ENCODE measurements around the gene NOSIP.

Gene NOSIP

DNA sequence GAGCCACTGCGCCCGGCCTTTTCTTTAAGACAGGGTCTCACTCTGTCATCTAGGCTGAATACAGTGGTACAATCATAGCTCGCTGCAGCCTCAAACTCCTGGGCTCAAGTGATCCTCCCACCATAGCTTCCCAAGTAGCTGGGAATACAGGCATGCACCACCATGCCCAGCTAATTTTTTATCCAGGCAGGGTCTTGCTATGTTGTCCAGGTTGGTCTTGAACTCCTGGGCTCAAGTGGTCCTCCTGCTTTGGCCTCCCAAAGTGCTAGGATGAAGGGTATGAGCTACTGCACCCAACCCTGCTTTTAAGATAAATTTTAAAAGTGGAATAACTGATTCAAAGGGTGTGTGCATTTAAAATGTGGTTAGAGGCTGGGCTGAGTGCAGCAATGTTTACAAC is 14.1 kb downstream of the NOSIP start:
- no peak overlapping the region for H3K27ac ChIP-seq (ENCODE audit: low read depth, low read length, poor library complexity, severe bottlenecking)
- H3K4me2 ChIP-seq (ENCODE audit: low read length) = no peak overlapping the region
- H3K9ac ChIP-seq (ENCODE audit: low read length) = no peak overlapping the region
- H3K36me3 ChIP-seq (ENCODE audit: insufficient read depth, low read length) = peaks cover 5% of the 10 kb centered on the region; the same call in 1 of the 2 replicates
- H3K4me3 ChIP-seq (ENCODE audit: low read depth, low read length, poor library complexity, severe bottlenecking) = no peak overlapping the region
- H3K9me3 ChIP-seq (ENCODE audit: low read length) = no peaks in the 10 kb centered on the region
- no peaks in the 10 kb centered on the region for H3K9me2 ChIP-seq (ENCODE audit: low read depth, low read length)
- no peaks in the 10 kb centered on the region for H3K27me3 ChIP-seq (ENCODE audit: insufficient read depth, low read length)
- H3K4me1 ChIP-seq (ENCODE audit: insufficient read depth, low read length, severe bottlenecking) = peaks cover 41% of the 10 kb centered on the region
- H3F3A ChIP-seq (ENCODE audit: insufficient read depth, low read length) = no peaks in the 10 kb centered on the region
- H2AFZ ChIP-seq (ENCODE audit: low read length) = no peak overlapping the region
- 0 out of 2 replicates have a peak, but pooled peaks cover 3% of the 10 kb centered on the region for H3K79me2 ChIP-seq (ENCODE audit: insufficient read depth, low read length)
- TF ChIP-seq, protein P1, sequence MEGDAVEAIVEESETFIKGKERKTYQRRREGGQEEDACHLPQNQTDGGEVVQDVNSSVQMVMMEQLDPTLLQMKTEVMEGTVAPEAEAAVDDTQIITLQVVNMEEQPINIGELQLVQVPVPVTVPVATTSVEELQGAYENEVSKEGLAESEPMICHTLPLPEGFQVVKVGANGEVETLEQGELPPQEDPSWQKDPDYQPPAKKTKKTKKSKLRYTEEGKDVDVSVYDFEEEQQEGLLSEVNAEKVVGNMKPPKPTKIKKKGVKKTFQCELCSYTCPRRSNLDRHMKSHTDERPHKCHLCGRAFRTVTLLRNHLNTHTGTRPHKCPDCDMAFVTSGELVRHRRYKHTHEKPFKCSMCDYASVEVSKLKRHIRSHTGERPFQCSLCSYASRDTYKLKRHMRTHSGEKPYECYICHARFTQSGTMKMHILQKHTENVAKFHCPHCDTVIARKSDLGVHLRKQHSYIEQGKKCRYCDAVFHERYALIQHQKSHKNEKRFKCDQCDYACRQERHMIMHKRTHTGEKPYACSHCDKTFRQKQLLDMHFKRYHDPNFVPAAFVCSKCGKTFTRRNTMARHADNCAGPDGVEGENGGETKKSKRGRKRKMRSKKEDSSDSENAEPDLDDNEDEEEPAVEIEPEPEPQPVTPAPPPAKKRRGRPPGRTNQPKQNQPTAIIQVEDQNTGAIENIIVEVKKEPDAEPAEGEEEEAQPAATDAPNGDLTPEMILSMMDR (IDR thresholded peaks at IDR 0.05; ENCODE audit: low read length) = no peak
- TF ChIP-seq EZH2 (IDR thresholded peaks at IDR 0.05; ENCODE audit: borderline replicate concordance, low read length) = no peak
- H4K20me1 ChIP-seq (ENCODE audit: insufficient read depth, low read length) = no peaks in the 10 kb centered on the region

DNA sequence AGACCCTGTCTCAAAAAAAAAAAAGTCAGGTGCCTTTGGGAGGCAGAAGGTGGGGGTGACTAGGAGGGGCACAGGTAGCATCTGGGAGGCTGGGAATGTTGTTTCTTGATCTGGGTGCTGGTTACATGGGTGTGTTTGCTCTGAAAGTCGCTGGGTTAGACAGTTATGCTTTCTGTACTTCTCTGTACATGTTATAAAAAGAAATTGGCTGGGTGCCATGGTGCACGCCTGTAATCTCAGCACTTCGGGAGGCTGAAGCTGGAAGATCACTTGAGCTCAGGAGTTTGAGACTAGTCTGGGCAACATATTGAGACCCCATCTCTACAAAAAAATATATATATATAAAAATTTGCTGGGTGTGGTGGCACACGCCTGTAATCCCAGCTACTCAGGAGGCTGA is 15.1 kb downstream of the NOSIP start:
- Histone ChIP-seq H3K36me3 (ENCODE audit: insufficient read depth, low read length) (peaks cover 5% of the 10 kb centered on the region), H3K4me3 (ENCODE audit: low read depth, low read length, poor library complexity, severe bottlenecking) (no peak overlapping the region), H3K27ac (ENCODE audit: low read depth, low read length, poor library complexity, severe bottlenecking) (peak overlapping the region; percentile 29), H3F3A (ENCODE audit: insufficient read depth, low read length) (no peaks in the 10 kb centered on the region), H3K9me3 (ENCODE audit: low read length) (no peaks in the 10 kb centered on the region), H3K27me3 (ENCODE audit: insufficient read depth, low read length) (no peaks in the 10 kb centered on the region), H3K9ac (ENCODE audit: low read length) (no peak overlapping the region), H4K20me1 (ENCODE audit: insufficient read depth, low read length) (no peaks in the 10 kb centered on the region), H2AFZ (ENCODE audit: low read length) (no peak overlapping the region), H3K79me2 (ENCODE audit: insufficient read depth, low read length) (0 out of 2 replicates have a peak, but pooled peaks cover 3% of the 10 kb centered on the region), H3K4me2 (ENCODE audit: low read length) (no peak overlapping the region), H3K4me1 (ENCODE audit: insufficient read depth, low read length, severe bottlenecking) (peaks cover 36% of the 10 kb centered on the region), H3K9me2 (ENCODE audit: low read depth, low read length) (no peaks in the 10 kb centered on the region)
- TF ChIP-seq, protein P1 (IDR thresholded peaks at IDR 0.05; ENCODE audit: low read length) = no peak
- TF ChIP-seq EZH2 (IDR thresholded peaks at IDR 0.05; ENCODE audit: borderline replicate concordance, low read length) = no peak

DNA sequence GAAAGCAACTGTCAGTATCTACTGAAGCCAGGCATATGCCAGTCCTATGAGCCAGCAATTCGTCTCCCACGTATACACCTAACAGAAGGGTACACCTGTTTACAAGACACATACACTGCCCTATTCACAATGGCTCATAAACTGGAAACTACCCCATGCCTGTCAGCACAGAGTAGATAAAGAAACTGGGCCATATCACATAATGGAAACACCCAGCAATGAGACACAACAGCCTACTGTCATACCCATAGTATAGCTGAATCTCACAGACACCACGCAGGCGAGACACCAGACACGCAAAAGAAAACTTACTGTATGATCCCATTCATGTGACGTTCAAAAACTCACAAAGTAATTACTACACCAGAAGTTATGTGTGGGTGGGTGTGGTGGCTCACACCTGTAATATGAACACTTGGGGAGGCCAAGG is 15.7 kb downstream of the NOSIP start:
- H3K79me2 ChIP-seq (ENCODE audit: insufficient read depth, low read length) = 0 out of 2 replicates have a peak, but pooled peaks cover 3% of the 10 kb centered on the region
- no peak overlapping the region for H3K4me2 ChIP-seq (ENCODE audit: low read length)

More for the DNA sequence above, 15.7 kb downstream of the NOSIP start:
- TF ChIP-seq EZH2 (IDR thresholded peaks at IDR 0.05; ENCODE audit: borderline replicate concordance, low read length) = no peak
- TF ChIP-seq, protein P1 (IDR thresholded peaks at IDR 0.05; ENCODE audit: low read length) = no peak
- Histone ChIP-seq H3K9me3 (ENCODE audit: low read length) (no peaks in the 10 kb centered on the region), H4K20me1 (ENCODE audit: insufficient read depth, low read length) (no peaks in the 10 kb centered on the region), H3K36me3 (ENCODE audit: insufficient read depth, low read length) (peaks cover 5% of the 10 kb centered on the region), H3K9me2 (ENCODE audit: low read depth, low read length) (no peaks in the 10 kb centered on the region), H2AFZ (ENCODE audit: low read length) (no peak overlapping the region), H3K4me3 (ENCODE audit: low read depth, low read length, poor library complexity, severe bottlenecking) (no peak overlapping the region), H3K27ac (ENCODE audit: low read depth, low read length, poor library complexity, severe bottlenecking) (peak overlapping the region; percentile 49), H3K4me1 (ENCODE audit: insufficient read depth, low read length, severe bottlenecking) (peaks cover 36% of the 10 kb centered on the region), H3F3A (ENCODE audit: insufficient read depth, low read length) (no peaks in the 10 kb centered on the region), H3K27me3 (ENCODE audit: insufficient read depth, low read length) (no peaks in the 10 kb centered on the region), H3K9ac (ENCODE audit: low read length) (no peak overlapping the region)

All from OCI-LY1 (cell line).